Transverse colon (tissue), 4 donors: Measurements from ENCODE around the gene TDRD9. TPM values are rescaled to one million over a fixed set of nuclear protein-coding genes. Genes with fewer than 3 reads are reported as not detected.

ENCODE experiments used
- DNase-seq: peaks from one replicate; pipeline ENCODE4 v3.0.0-alpha.2; 2019
- H3K27ac ChIP-seq, 4 donors: fragments of 200-600 bp; sonication (generic); 2 replicates each; pipeline ENCODE4 v1.5.1; 2016 to 2018; ENCODE audit warnings: inconsistent platforms in 4 of 4
- H3K27me3 ChIP-seq: fragments of 200-600 bp; sonication (generic); 2 replicates; pipeline ENCODE4 v1.5.1; 2017; ENCODE audit warnings: inconsistent platforms
- H3K36me3 ChIP-seq, 4 donors: fragments of 200-600 bp; sonication (generic); 2 replicates each; pipeline ENCODE4 v1.5.1; 2017 to 2019; ENCODE audit warnings: inconsistent platforms in 4 of 4
- H3K4me1 ChIP-seq, 4 donors: fragments of 200-600 bp; sonication (generic); 2 replicates each; pipeline ENCODE4 v1.5.1; 2017 to 2020; ENCODE audit warnings: inconsistent platforms in 4 of 4
- H3K4me3 ChIP-seq, 4 donors: fragments of 200-600 bp; sonication (generic); 1 replicate in 1 of 4; 2 replicates in 3 of 4; pipeline versions ENCODE4 v1.5.1 to v1.6.1; 2017 to 2019; ENCODE audit warnings: inconsistent platforms in 4 of 4
- H3K9me3 ChIP-seq, 2 donors: fragments of 200-600 bp; sonication (generic); 2 replicates each; pipeline ENCODE4 v1.5.1; 2017 to 2019; ENCODE audit warnings: inconsistent platforms in 2 of 2
- EP300 ChIP-seq: sonication (generic); formaldehyde crosslinking; IDR thresholded peaks from one replicate; pipeline ENCODE4 v1.6.1; 2017; ENCODE audit warnings: antibody characterized with exemption, low read depth
- POLR2A ChIP-seq: fragments of 450-650 bp; IDR thresholded peaks from one replicate; pipeline ENCODE4 v1.6.1; 2016; ENCODE audit warnings: antibody characterized with exemption, mild to moderate bottlenecking, moderate library complexity
- POLR2AphosphoS5 ChIP-seq, 3 donors: sonication (generic); formaldehyde crosslinking; IDR thresholded peaks; one replicate each; pipeline ENCODE4 v1.6.1; 2016; ENCODE audit warnings: antibody characterized with exemption in 3 of 3
- WGBS, 2 donors: methylation state at CpG; one replicate each; pipeline ENCODE4 v1.1.5; 2018; ENCODE audit warnings: low coverage in 1 of 2; 5-methylcytosine and 5-hydroxymethylcytosine counted together
- in situ Hi-C, 4 donors: fragments of 200-750 bp; cut with MboI; loops; one replicate each; pipeline versions ENCODE4 v1.15.0 to v1.15.1; 2017; ENCODE audit warnings: low sequenced_read_pairs in 3 of 4, low pct_ligation_motif_present in 1 of 4, low pct_unique_long_range_greater_than_20kb in 1 of 4
- intact Hi-C: fragments of 100-400 bp; cut with DNase I; formaldehyde crosslinking; loops from one replicate; pipeline ENCODE4 v1.15.1; 2023; ENCODE audit warnings: low total_unique reads
- total RNA-seq, 4 donors: library from RNA; depleted of rRNA; stranded (reverse); fragments of >200 nt; gene quantifications; one replicate each; pipeline ENCODE4 v1.1.0, GENCODE V29; 2016
- TF ChIP-seq, protein P1 (sequence below), 5 experiments: fragments of 200-600 bp in 3 of 5; fragments of 450-650 bp in 2 of 5; sonication (generic) in 3 of 5; IDR thresholded peaks; 1 replicate in 2 of 5; 2 replicates in 3 of 5; pipeline ENCODE4 v1.5.1; 2016 to 2017; ENCODE audit warnings: antibody characterized with exemption in 5 of 5, inconsistent platforms in 3 of 5, mild to moderate bottlenecking in 2 of 5, moderate library complexity in 1 of 5

Gene TDRD9
- total RNA-seq, 4 donors from 2014 or later, result 0.55 to 0.79 TPM; not detected in 2

- Histone ChIP-seq H3K27me3 (no peaks in the 10 kb centered on the region), H3K36me3 (no peaks in the 10 kb centered on the region), H3K9me3 (no peaks in the 10 kb centered on the region), H3K27ac (no peak overlapping the region), H3K4me1 (peaks cover 22 to 46% (median 37%) of the 10 kb centered on the region in 4 donors), H3K4me3 (no peak overlapping the region)
- in situ Hi-C loops (loop anchor here in 1 of 4 donors (25.0 kb wide), 1 partner anchor 313 kb away; no protein-coding TSS in a partner anchor), intact Hi-C loops (no loop called here)
- WGBS, 2 donors, result 93% methylated on average over 14 of the region's 14 CpGs; no CpG with 5 or more reads in 1 of the 2 donors
- TF ChIP-seq POLR2A (no peak), POLR2AphosphoS5 (IDR thresholded peaks at IDR 0.05) (no peak), EP300 (no peak)
- TF ChIP-seq, protein P1, sequence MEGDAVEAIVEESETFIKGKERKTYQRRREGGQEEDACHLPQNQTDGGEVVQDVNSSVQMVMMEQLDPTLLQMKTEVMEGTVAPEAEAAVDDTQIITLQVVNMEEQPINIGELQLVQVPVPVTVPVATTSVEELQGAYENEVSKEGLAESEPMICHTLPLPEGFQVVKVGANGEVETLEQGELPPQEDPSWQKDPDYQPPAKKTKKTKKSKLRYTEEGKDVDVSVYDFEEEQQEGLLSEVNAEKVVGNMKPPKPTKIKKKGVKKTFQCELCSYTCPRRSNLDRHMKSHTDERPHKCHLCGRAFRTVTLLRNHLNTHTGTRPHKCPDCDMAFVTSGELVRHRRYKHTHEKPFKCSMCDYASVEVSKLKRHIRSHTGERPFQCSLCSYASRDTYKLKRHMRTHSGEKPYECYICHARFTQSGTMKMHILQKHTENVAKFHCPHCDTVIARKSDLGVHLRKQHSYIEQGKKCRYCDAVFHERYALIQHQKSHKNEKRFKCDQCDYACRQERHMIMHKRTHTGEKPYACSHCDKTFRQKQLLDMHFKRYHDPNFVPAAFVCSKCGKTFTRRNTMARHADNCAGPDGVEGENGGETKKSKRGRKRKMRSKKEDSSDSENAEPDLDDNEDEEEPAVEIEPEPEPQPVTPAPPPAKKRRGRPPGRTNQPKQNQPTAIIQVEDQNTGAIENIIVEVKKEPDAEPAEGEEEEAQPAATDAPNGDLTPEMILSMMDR (IDR thresholded peaks at IDR 0.05), result no peak
- DNase-seq, result no peak
Measured at GRCh38 chr14:103899833-103900232, 28.4 kb upstream of the TDRD9 start.

- intact Hi-C loops (no loop called here), in situ Hi-C loops (loop anchor here in 1 of 4 donors (25.0 kb wide), 1 partner anchor 317 kb away; no protein-coding TSS in a partner anchor)
- no peaks in the 10 kb centered on the region for H3K9me3 ChIP-seq
- no peak overlapping the region for H3K4me3 ChIP-seq
- DNase-seq, result no peak
- no peaks in the 10 kb centered on the region for H3K27me3 ChIP-seq
- TF ChIP-seq, protein P1 (IDR thresholded peaks at IDR 0.05), result no peak
- TF ChIP-seq POLR2A (no peak), EP300 (no peak), POLR2AphosphoS5 (IDR thresholded peaks at IDR 0.05) (no peak)
- H3K36me3 ChIP-seq, result no peaks in the 10 kb centered on the region
- H3K4me1 ChIP-seq, result peaks cover 0 to 4% (median 2%) of the 10 kb centered on the region in 4 donors
- 91% methylated on average over 2 of the region's 2 CpGs; no CpG with 5 or more reads in 1 of the 2 donors for WGBS, 2 donors
- H3K27ac ChIP-seq, result no peak overlapping the region
Measured at GRCh38 chr14:103904493-103905107, 23.7 kb upstream of the TDRD9 start.

- DNase-seq, result no peak
Measured at GRCh38 chr14:103905842-103906456, 22.3 kb upstream of the TDRD9 start.

DNA sequence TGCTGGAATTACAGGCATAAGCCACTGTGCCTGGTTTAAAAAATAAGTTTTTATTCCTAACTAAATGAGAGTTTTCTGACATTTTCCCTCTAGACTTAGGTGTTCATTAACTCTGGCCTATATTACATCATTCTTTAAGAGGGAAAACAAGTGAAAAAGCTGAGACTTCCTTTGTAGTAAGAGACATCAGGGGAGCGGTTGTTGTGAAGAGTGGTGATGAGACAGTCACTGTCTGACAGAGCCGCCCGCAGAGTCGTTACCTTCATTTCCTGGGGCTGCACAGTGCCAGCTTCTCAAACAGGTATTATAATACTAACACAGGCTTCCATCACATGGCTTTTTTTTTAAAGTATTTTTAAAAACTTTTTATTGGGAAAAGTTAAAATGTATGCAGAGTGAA is 19.7 kb upstream of the TDRD9 start:
- in situ Hi-C loops, result loop anchor here in 1 of 4 donors (25.0 kb wide), 1 partner anchor 321 kb away; no protein-coding TSS in a partner anchor
- no peak for DNase-seq
- Histone ChIP-seq H3K27ac (no peak overlapping the region), H3K27me3 (no peaks in the 10 kb centered on the region), H3K4me1 (peaks cover 0 to 11% (median 7%) of the 10 kb centered on the region in 4 donors), H3K9me3 (no peaks in the 10 kb centered on the region), H3K4me3 (no peak overlapping the region), H3K36me3 (peaks cover 0 to 20% (median 8%) of the 10 kb centered on the region in 4 donors)
- 95 to 100% methylated on average over 1 to 4 of the region's 4 CpGs for WGBS, 2 donors
- intact Hi-C loops, result no loop called here
- no peak for TF ChIP-seq POLR2A
- TF ChIP-seq EP300, result no peak
- TF ChIP-seq POLR2AphosphoS5 (IDR thresholded peaks at IDR 0.05), result no peak
- TF ChIP-seq, protein P1 (IDR thresholded peaks at IDR 0.05), result no peak

More at GRCh38 chr14:103905842-103906456, 22.3 kb upstream of the TDRD9 start:
- Histone ChIP-seq H3K4me1 (peaks cover 0 to 11% (median 10%) of the 10 kb centered on the region in 4 donors), H3K4me3 (no peak overlapping the region), H3K27ac (no peak overlapping the region), H3K36me3 (no peaks in the 10 kb centered on the region), H3K27me3 (no peaks in the 10 kb centered on the region), H3K9me3 (no peaks in the 10 kb centered on the region)
- in situ Hi-C loops, result loop anchor here in 1 of 4 donors (25.0 kb wide), 1 partner anchor 319 kb away; no protein-coding TSS in a partner anchor
- TF ChIP-seq, protein P1 (IDR thresholded peaks at IDR 0.05), result no peak
- TF ChIP-seq EP300 (no peak), POLR2AphosphoS5 (IDR thresholded peaks at IDR 0.05) (no peak), POLR2A (no peak)
- intact Hi-C loops, result no loop called here
- WGBS, 2 donors, result 50 to 66% methylated on average over 4 to 22 of the region's 22 CpGs
